Uterus (tissue), 2 donors: ENCODE data around the gene AMOTL1.

Source experiments
- POLR2A ChIP-seq, 2 donors: fragments of 450-650 bp; IDR thresholded peaks; one replicate each; pipeline ENCODE4 v1.6.1; 2016; ENCODE audit warnings: antibody characterized with exemption in 2 of 2, mild to moderate bottlenecking in 1 of 2, moderate library complexity in 1 of 2
- TF ChIP-seq, protein P1 (sequence below), 4 experiments: fragments of 200-600 bp in 2 of 4; fragments of 450-650 bp in 2 of 4; sonication (generic) in 2 of 4; IDR thresholded peaks; one replicate each; pipeline ENCODE4 v1.5.1; 2016 to 2019; ENCODE audit warnings: antibody characterized with exemption in 4 of 4, mild to moderate bottlenecking in 2 of 4, moderate library complexity in 1 of 4

- TF ChIP-seq, protein P1, sequence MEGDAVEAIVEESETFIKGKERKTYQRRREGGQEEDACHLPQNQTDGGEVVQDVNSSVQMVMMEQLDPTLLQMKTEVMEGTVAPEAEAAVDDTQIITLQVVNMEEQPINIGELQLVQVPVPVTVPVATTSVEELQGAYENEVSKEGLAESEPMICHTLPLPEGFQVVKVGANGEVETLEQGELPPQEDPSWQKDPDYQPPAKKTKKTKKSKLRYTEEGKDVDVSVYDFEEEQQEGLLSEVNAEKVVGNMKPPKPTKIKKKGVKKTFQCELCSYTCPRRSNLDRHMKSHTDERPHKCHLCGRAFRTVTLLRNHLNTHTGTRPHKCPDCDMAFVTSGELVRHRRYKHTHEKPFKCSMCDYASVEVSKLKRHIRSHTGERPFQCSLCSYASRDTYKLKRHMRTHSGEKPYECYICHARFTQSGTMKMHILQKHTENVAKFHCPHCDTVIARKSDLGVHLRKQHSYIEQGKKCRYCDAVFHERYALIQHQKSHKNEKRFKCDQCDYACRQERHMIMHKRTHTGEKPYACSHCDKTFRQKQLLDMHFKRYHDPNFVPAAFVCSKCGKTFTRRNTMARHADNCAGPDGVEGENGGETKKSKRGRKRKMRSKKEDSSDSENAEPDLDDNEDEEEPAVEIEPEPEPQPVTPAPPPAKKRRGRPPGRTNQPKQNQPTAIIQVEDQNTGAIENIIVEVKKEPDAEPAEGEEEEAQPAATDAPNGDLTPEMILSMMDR (IDR thresholded peaks at IDR 0.05), result no peak
- no peak for TF ChIP-seq POLR2A (IDR thresholded peaks at IDR 0.05)
These were observed 96.4 kb downstream of the AMOTL1 start for GRCh38 chr11:94864506-94865045.
